H9 (cell line): ENCODE measurements around the gene TAS1R1. TPM values are rescaled to one million over a fixed set of nuclear protein-coding genes. Genes with fewer than 3 reads are reported as not detected.

ENCODE experiments used
- DNase-seq: peaks from one replicate; pipeline ENCODE4 v3.0.0-alpha.2; 2017
- H2AFZ ChIP-seq: one replicate; pipeline ENCODE4 v1.6.1; 2013; ENCODE audit warnings: mild to moderate bottlenecking, low read length, control low read depth, moderate library complexity
- H2AK5ac ChIP-seq: 2 replicates; pipeline ENCODE4 v1.6.1; 2013; ENCODE audit warnings: low read length, control low read depth, mixed read lengths; ENCODE audit not compliant: insufficient read length
- H2BK120ac ChIP-seq: one replicate; pipeline ENCODE4 v1.6.1; 2013; ENCODE audit warnings: low read depth, mild to moderate bottlenecking, low read length, control low read depth, inconsistent platforms; ENCODE audit not compliant: poor library complexity, severe bottlenecking
- H2BK12ac ChIP-seq: 2 replicates; pipeline ENCODE4 v1.6.1; 2013; ENCODE audit warnings: low read length, control low read depth, mixed read lengths, low read depth; ENCODE audit not compliant: insufficient read length
- H2BK15ac ChIP-seq: 2 replicates; pipeline ENCODE4 v1.6.1; 2013; ENCODE audit warnings: low read depth, low read length, control low read depth
- H2BK20ac ChIP-seq: one replicate; pipeline ENCODE4 v1.6.1; 2013; ENCODE audit warnings: low read depth, mild to moderate bottlenecking, low read length, control low read depth, inconsistent platforms; ENCODE audit not compliant: poor library complexity, severe bottlenecking
- H2BK5ac ChIP-seq: 2 replicates; pipeline ENCODE4 v1.6.1; 2013; ENCODE audit warnings: low read length, control low read depth, mixed read lengths; ENCODE audit not compliant: insufficient read length
- H3K14ac ChIP-seq: 2 replicates; pipeline ENCODE4 v1.6.1; 2013; ENCODE audit warnings: low read length, control low read depth; ENCODE audit not compliant: insufficient read depth
- H3K18ac ChIP-seq: 2 replicates; pipeline ENCODE4 v1.6.1; 2013; ENCODE audit warnings: low read depth, mild to moderate bottlenecking, mixed read lengths, low read length, control low read depth; ENCODE audit not compliant: insufficient read length
- H3K23ac ChIP-seq: 2 replicates; pipeline ENCODE4 v1.6.1; 2013; ENCODE audit warnings: low read length, control low read depth, mixed read lengths, low read depth; ENCODE audit not compliant: insufficient read length
- H3K23me2 ChIP-seq: 2 replicates; pipeline ENCODE4 v1.6.1; 2013; ENCODE audit warnings: low read depth, mild to moderate bottlenecking, mixed read lengths, low read length, control low read depth; ENCODE audit not compliant: insufficient read length, poor library complexity, severe bottlenecking
- H3K27ac ChIP-seq: 2 replicates; pipeline ENCODE4 v1.5.1; 2013; ENCODE audit warnings: low read length, control low read depth, mixed read lengths, low read depth; ENCODE audit not compliant: insufficient read length
- H3K27me3 ChIP-seq: 2 replicates; pipeline ENCODE4 v1.6.1; 2013; ENCODE audit warnings: low read length, control low read depth, inconsistent platforms; ENCODE audit not compliant: insufficient read depth
- H3K4ac ChIP-seq: 2 replicates; pipeline ENCODE4 v1.6.1; 2013; ENCODE audit warnings: low read depth, mild to moderate bottlenecking, control low read depth, inconsistent platforms, low read length, moderate library complexity
- H3K4me1 ChIP-seq: 2 replicates; pipeline ENCODE4 v1.6.1; 2013; ENCODE audit warnings: low read length, control low read depth, inconsistent platforms; ENCODE audit not compliant: insufficient read depth
- H3K4me2 ChIP-seq: 2 replicates; pipeline ENCODE4 v1.6.1; 2013; ENCODE audit warnings: low read length, control low read depth, mixed read lengths; ENCODE audit not compliant: insufficient read length, insufficient read depth
- H3K56ac ChIP-seq: 2 replicates; pipeline ENCODE4 v1.6.1; 2013; ENCODE audit warnings: low read depth, mild to moderate bottlenecking, mixed read lengths, low read length, control low read depth; ENCODE audit not compliant: insufficient read length
- H3K79me1 ChIP-seq: 2 replicates; pipeline ENCODE4 v1.6.1; 2013; ENCODE audit warnings: low read depth, mild to moderate bottlenecking, moderate library complexity, low read length, control low read depth, inconsistent platforms; ENCODE audit not compliant: insufficient read depth, poor library complexity, severe bottlenecking
- H3K79me2 ChIP-seq: 2 replicates; pipeline ENCODE4 v1.6.1; 2013; ENCODE audit warnings: low read length, control low read depth, inconsistent platforms; ENCODE audit not compliant: insufficient read depth
- H3K9ac ChIP-seq: 2 replicates; pipeline ENCODE4 v1.6.1; 2013; ENCODE audit warnings: low read length, control low read depth, mixed read lengths; ENCODE audit not compliant: insufficient read length; ENCODE audit errors: extremely low read depth
- H3K9me3 ChIP-seq: one replicate; pipeline ENCODE4 v1.6.1; 2013; ENCODE audit warnings: low read depth, low read length, inconsistent platforms; ENCODE audit not compliant: control insufficient read depth
- H3T11ph ChIP-seq: one replicate; pipeline ENCODE4 v1.6.1; 2013; ENCODE audit warnings: mild to moderate bottlenecking, low read length, control low read depth, inconsistent platforms
- H4K20me1 ChIP-seq: one replicate; pipeline ENCODE4 v1.6.1; 2013; ENCODE audit not compliant: control insufficient read depth, insufficient read length, insufficient read depth
- H4K5ac ChIP-seq: 2 replicates; pipeline ENCODE4 v1.6.1; 2013; ENCODE audit warnings: low read depth, mild to moderate bottlenecking, mixed read lengths, low read length, control low read depth; ENCODE audit not compliant: insufficient read length
- H4K8ac ChIP-seq: replicated peaks from 2 replicates; pipeline ENCODE4 v1.6.1; 2013; ENCODE audit warnings: low read length, control low read depth, mixed read lengths, low read depth; ENCODE audit not compliant: insufficient read length
- H4K91ac ChIP-seq: 2 replicates; pipeline ENCODE4 v1.6.1; 2013; ENCODE audit warnings: low read depth, mild to moderate bottlenecking, moderate library complexity, mixed read lengths, low read length, control low read depth; ENCODE audit not compliant: insufficient read length
- H3K27ac Mint-ChIP-seq, 3 experiments: 2 replicates in 2 of 3; 3 replicates in 1 of 3; pipeline ENCODE4 v1.8.0; 2020 to 2021; ENCODE audit warnings: mixed read lengths in 3 of 3, mild to moderate bottlenecking in 1 of 3, moderate library complexity in 1 of 3
- H3K27me3 Mint-ChIP-seq: 2 replicates; pipeline ENCODE4 v1.8.0; 2021; ENCODE audit warnings: low read depth, mild to moderate bottlenecking, moderate library complexity, mixed read lengths
- H3K36me3 Mint-ChIP-seq, 3 experiments: 2 replicates in 2 of 3; 3 replicates in 1 of 3; pipeline ENCODE4 v1.8.0; 2020 to 2021; ENCODE audit warnings: low read depth in 3 of 3, mixed read lengths in 3 of 3; ENCODE audit not compliant: insufficient read depth in 1 of 3
- H3K4me1 Mint-ChIP-seq, 2 experiments: 2 replicates each; pipeline ENCODE4 v1.8.0; 2020; ENCODE audit warnings: mixed read lengths in 2 of 2
- H3K4me3 Mint-ChIP-seq, 2 experiments: 2 replicates in 1 of 2; 3 replicates in 1 of 2; pipeline ENCODE4 v1.8.0; 2020 to 2021; ENCODE audit warnings: mild to moderate bottlenecking in 2 of 2, mixed read lengths in 2 of 2, moderate library complexity in 1 of 2
- H3K9me3 Mint-ChIP-seq, 2 experiments: 2 replicates in 1 of 2; 3 replicates in 1 of 2; pipeline ENCODE4 v1.8.0; 2020; ENCODE audit warnings: mild to moderate bottlenecking in 2 of 2, mixed read lengths in 2 of 2, moderate library complexity in 1 of 2
- CTCF ChIP-seq: fragments of 200-600 bp; sonication (generic); conservative IDR thresholded peaks from 3 replicates; pipeline ENCODE4 v1.8.0; 2021; ENCODE audit warnings: antibody characterized with exemption, mild to moderate bottlenecking
- whole genome bisulfite sequencing: extraction: QIAGEN DNeasy Blood & Tissue Kit; methylation state at CpG from one replicate; pipeline ENCODE4 v1.1.7; 2013; ENCODE audit warnings: missing lambda C conversion rate, low lambda C conversion rate, mixed read lengths; ENCODE audit not compliant: insufficient read length; ENCODE audit errors: extremely low coverage; 5-methylcytosine and 5-hydroxymethylcytosine counted together
- total RNA-seq: library from RNA; stranded (reverse); gene quantifications from 2 replicates; pipeline ENCODE4 v1.2.1, GENCODE V29; 2021

Gene TAS1R1
- total RNA-seq, 1 experiment from 2014 or later, result not detected

- Histone ChIP-seq H2BK12ac (no peak overlapping the region), H2AFZ (no peak overlapping the region), H3K27me3 (no peaks in the 10 kb centered on the region), H2AK5ac (no peak overlapping the region), H3K14ac (no peak overlapping the region), H3K4ac (no peak overlapping the region), H3K4me1 (no peaks in the 10 kb centered on the region), H3K23me2 (no peaks in the 10 kb centered on the region), H3K9ac (no peak overlapping the region), H4K8ac (no peak overlapping the region), H3K9me3 (no peaks in the 10 kb centered on the region), H2BK15ac (no peak overlapping the region), H3T11ph (no peak overlapping the region), H4K91ac (no peak overlapping the region), H2BK5ac (no peak overlapping the region), H3K79me1 (no peaks in the 10 kb centered on the region), H3K23ac (no peak overlapping the region), H3K4me2 (no peak overlapping the region), H3K27ac (no peak overlapping the region), H4K20me1 (no peaks in the 10 kb centered on the region), H4K5ac (no peak overlapping the region), H3K56ac (no peak overlapping the region), H3K18ac (no peak overlapping the region), H3K79me2 (no peaks in the 10 kb centered on the region), H2BK20ac (no peak overlapping the region), H2BK120ac (no peak overlapping the region)
- no peak for TF ChIP-seq CTCF
- no peaks in the 10 kb centered on the region for H3K4me1 Mint-ChIP-seq
- no peak overlapping the region for H3K4me3 Mint-ChIP-seq
- H3K27me3 Mint-ChIP-seq, result no peaks in the 10 kb centered on the region; the same call in 1 of the 2 replicates
- H3K36me3 Mint-ChIP-seq, result peaks cover 41 to 88% (median 74%) of the 10 kb centered on the region in 3 experiments
- H3K9me3 Mint-ChIP-seq, result no peaks in the 10 kb centered on the region
- DNase-seq, result no peak
- WGBS, result no CpG with 5 or more reads among the region's 3 CpGs
- no peak overlapping the region for H3K27ac Mint-ChIP-seq
Observed at GRCh38 chr1:6544831-6545230, 10.3 kb upstream of the TAS1R1 start.
